Keratinocyte (primary cell): ENCODE results near the gene MTMR3. TPM values are rescaled to one million over a fixed set of nuclear protein-coding genes. Genes with fewer than 3 reads are reported as not detected.

Experiments used
- DNase-seq: peaks from one replicate; pipeline ENCODE4 v3.0.0-alpha.2; 2011; ENCODE audit warnings: low read depth, missing footprints, low spot score
- FAIRE-seq: peaks from 2 replicates; lab custom pipeline; 2011; peaks lifted over from hg19 to GRCh38; lab: Jason Lieb, UNC
- H2AFZ ChIP-seq: 2 replicates; pipeline ENCODE4 v1.6.0; 2012; ENCODE audit warnings: low read length, control low read depth, inconsistent platforms; ENCODE audit not compliant: control insufficient read depth
- H3K27ac ChIP-seq: 2 replicates; pipeline ENCODE4 v1.5.1; 2011; ENCODE audit warnings: low read length; ENCODE audit not compliant: control insufficient read depth, insufficient read depth
- H3K27me3 ChIP-seq: 3 replicates; pipeline ENCODE4 v1.6.0; 2011; ENCODE audit warnings: low read length; ENCODE audit not compliant: control insufficient read depth, insufficient read depth; ENCODE audit errors: extremely low read depth
- H3K36me3 ChIP-seq, 2 experiments: 2 replicates in 1 of 2; 3 replicates in 1 of 2; pipeline ENCODE4 v1.5.1; 2011; ENCODE audit warnings: low read length in 2 of 2, mild to moderate bottlenecking in 1 of 2; ENCODE audit not compliant: control insufficient read depth in 2 of 2, insufficient read depth in 2 of 2; ENCODE audit errors: extremely low read depth in 1 of 2
- H3K4me1 ChIP-seq: 3 replicates; pipeline ENCODE4 v1.5.1; 2011; ENCODE audit warnings: low read length; ENCODE audit not compliant: control insufficient read depth, insufficient read depth; ENCODE audit errors: extremely low read depth
- H3K4me2 ChIP-seq: 3 replicates; pipeline ENCODE4 v1.6.0; 2011; ENCODE audit warnings: low read depth, low read length; ENCODE audit not compliant: control insufficient read depth, insufficient read depth; ENCODE audit errors: extremely low read depth
- H3K4me3 ChIP-seq, 3 experiments: fragments of 200-600 bp in 1 of 3; sonication (generic) in 1 of 3; 2 replicates in 2 of 3; 3 replicates in 1 of 3; pipeline ENCODE4 v1.5.1; 2011 to 2016; ENCODE audit warnings: low read length in 3 of 3, mild to moderate bottlenecking in 3 of 3, control low read depth in 2 of 3, inconsistent platforms in 1 of 3, low read depth in 1 of 3, mixed read lengths in 1 of 3, mixed run types in 1 of 3, moderate library complexity in 1 of 3; ENCODE audit not compliant: control insufficient read depth in 2 of 3, insufficient read depth in 2 of 3; ENCODE audit errors: extremely low read depth in 1 of 3
- H3K79me2 ChIP-seq: 2 replicates; pipeline ENCODE4 v1.6.0; 2012; ENCODE audit warnings: low read length; ENCODE audit not compliant: control insufficient read depth, insufficient read depth
- H3K9ac ChIP-seq: 3 replicates; pipeline ENCODE4 v1.6.0; 2011; ENCODE audit warnings: low read length; ENCODE audit not compliant: control insufficient read depth, insufficient read depth; ENCODE audit errors: extremely low read depth
- H3K9me1 ChIP-seq: 3 replicates; pipeline ENCODE4 v1.6.0; 2011; ENCODE audit warnings: low read length; ENCODE audit not compliant: control insufficient read depth, insufficient read depth; ENCODE audit errors: extremely low read depth
- H3K9me3 ChIP-seq: 2 replicates; pipeline ENCODE4 v1.5.1; 2012; ENCODE audit warnings: low read depth, low read length; ENCODE audit not compliant: control insufficient read depth
- H4K20me1 ChIP-seq: 3 replicates; pipeline ENCODE4 v1.6.0; 2011; ENCODE audit warnings: low read length; ENCODE audit not compliant: control insufficient read depth, insufficient read depth; ENCODE audit errors: extremely low read depth
- EZH2 ChIP-seq: IDR thresholded peaks from one replicate; pipeline ENCODE4 v1.6.1; 2012; ENCODE audit warnings: inconsistent platforms, mild to moderate bottlenecking, low read length, moderate library complexity
- dilution Hi-C: fragments of 300-500 bp; cut with MboI; formaldehyde crosslinking; loops from one replicate; pipeline ENCODE4 v1.7.0; 2020; ENCODE audit warnings: low sequenced_read_pairs; ENCODE audit not compliant: extremely low pct_ligation_motif_present
- polyA plus RNA-seq, 5 experiments: library from polyadenylated mRNA; depleted of rRNA in 3 of 5; stranded (reverse) in 3 of 5; stranded (forward) in 1 of 5; unstranded in 1 of 5; fragments of >200 nt; gene quantifications; 1 replicate in 1 of 5; 2 replicates in 3 of 5; 3 replicates in 1 of 5; pipeline versions ENCODE4 v1.2.1 to v1.2.3, GENCODE V29; 2011 to 2012; ENCODE audit warnings: missing spikeins in 2 of 5, low read depth in 1 of 5, low replicate concordance in 1 of 5
- TF ChIP-seq, protein P1 (sequence below), 3 experiments: IDR thresholded peaks in 1 of 3; conservative IDR thresholded peaks in 1 of 3; optimal IDR thresholded peaks in 1 of 3; 2 replicates in 2 of 3; 3 replicates in 1 of 3; pipeline versions ENCODE3 to v1.5.1; 2011; ENCODE audit warnings: low read length in 3 of 3, mild to moderate bottlenecking in 3 of 3, moderate library complexity in 2 of 3, control low read depth in 1 of 3, inconsistent platforms in 1 of 3; ENCODE audit not compliant: insufficient read depth in 2 of 3; ENCODE audit errors: extremely low read depth in 1 of 3

MTMR3 gene
- polyA plus RNA-seq, 1 donor (not counting 4 experiments of a cell fraction or from before 2014, with no cell fraction given) = 16.5 TPM

DNA sequence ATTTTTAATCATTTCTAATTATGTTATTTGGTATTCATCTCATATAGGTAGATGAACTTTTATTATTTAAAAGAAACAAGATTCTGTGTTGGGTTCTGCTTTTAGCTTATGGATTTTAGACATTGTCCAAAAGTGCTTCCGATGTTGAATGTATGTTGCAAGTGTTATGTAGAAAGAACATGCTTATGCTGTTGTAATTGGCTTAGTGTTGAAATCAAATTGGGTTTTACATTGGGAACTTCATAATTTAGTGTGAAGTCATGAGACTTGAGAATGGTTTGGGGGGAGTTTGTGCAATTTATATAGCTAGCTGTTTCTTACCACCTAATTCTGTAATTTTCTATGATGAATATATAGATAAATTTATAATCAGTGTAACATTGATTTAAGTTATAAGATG lies 3.6 kb downstream of the MTMR3 start:
- DNase-seq (no peak), FAIRE-seq (no peak)
- no peak overlapping the region for H3K27ac ChIP-seq
- no peak overlapping the region for H2AFZ ChIP-seq
- H3K9me3 ChIP-seq = no peaks in the 10 kb centered on the region
- H4K20me1 ChIP-seq = no peaks in the 10 kb centered on the region
- H3K27me3 ChIP-seq = no peaks in the 10 kb centered on the region
- no peaks in the 10 kb centered on the region for H3K36me3 ChIP-seq
- peaks cover 20% of the 10 kb centered on the region for H3K4me1 ChIP-seq
- no peaks in the 10 kb centered on the region for H3K9me1 ChIP-seq
- TF ChIP-seq, protein P1, sequence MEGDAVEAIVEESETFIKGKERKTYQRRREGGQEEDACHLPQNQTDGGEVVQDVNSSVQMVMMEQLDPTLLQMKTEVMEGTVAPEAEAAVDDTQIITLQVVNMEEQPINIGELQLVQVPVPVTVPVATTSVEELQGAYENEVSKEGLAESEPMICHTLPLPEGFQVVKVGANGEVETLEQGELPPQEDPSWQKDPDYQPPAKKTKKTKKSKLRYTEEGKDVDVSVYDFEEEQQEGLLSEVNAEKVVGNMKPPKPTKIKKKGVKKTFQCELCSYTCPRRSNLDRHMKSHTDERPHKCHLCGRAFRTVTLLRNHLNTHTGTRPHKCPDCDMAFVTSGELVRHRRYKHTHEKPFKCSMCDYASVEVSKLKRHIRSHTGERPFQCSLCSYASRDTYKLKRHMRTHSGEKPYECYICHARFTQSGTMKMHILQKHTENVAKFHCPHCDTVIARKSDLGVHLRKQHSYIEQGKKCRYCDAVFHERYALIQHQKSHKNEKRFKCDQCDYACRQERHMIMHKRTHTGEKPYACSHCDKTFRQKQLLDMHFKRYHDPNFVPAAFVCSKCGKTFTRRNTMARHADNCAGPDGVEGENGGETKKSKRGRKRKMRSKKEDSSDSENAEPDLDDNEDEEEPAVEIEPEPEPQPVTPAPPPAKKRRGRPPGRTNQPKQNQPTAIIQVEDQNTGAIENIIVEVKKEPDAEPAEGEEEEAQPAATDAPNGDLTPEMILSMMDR (optimal IDR thresholded peaks at IDR 0.05 in 1 of 3, IDR thresholded peaks at IDR 0.05 in 1 of 3, conservative IDR thresholded peaks at IDR 0.05 in 1 of 3; ENCODE audit: extremely low read depth in 1 of 3, insufficient read depth in 2 of 3, low read length in 3 of 3) = no peak
- no peak for TF ChIP-seq EZH2
- no peak overlapping the region for H3K9ac ChIP-seq
- H3K4me3 ChIP-seq = no peak overlapping the region
- H3K79me2 ChIP-seq = peaks cover 77% of the 10 kb centered on the region
- H3K4me2 ChIP-seq = no peak overlapping the region
- dilution Hi-C loops = no loop called here

DNA sequence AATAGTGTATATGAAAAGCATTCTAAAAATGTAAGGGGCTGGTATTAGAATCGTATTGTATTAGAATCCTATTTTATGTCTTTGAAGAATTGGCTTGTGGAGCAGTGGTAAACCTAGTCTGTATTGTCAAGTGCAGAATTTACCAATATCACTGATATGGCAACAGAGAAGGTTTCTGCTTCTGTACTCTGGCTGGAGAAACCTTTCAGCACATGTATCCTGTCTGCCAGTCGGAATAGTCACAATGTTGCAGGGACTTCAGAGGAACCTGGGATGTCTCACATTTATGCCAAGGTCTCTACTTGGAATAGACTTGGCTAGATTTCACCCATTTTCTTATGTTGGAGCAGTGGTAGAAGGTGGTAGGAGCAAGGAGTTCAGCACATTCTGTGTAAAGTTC lies 4.4 kb downstream of the MTMR3 start:
- no peaks in the 10 kb centered on the region for H3K9me1 ChIP-seq
- no peak overlapping the region for H3K4me3 ChIP-seq
- no peaks in the 10 kb centered on the region for H3K27me3 ChIP-seq
- no peak overlapping the region for H3K4me2 ChIP-seq
- no peak overlapping the region for H3K9ac ChIP-seq
- dilution Hi-C loops = no loop called here
- no peaks in the 10 kb centered on the region for H3K9me3 ChIP-seq
- H4K20me1 ChIP-seq = no peaks in the 10 kb centered on the region
- no peak for FAIRE-seq
- TF ChIP-seq, protein P1 (optimal IDR thresholded peaks at IDR 0.05 in 1 of 3, IDR thresholded peaks at IDR 0.05 in 1 of 3, conservative IDR thresholded peaks at IDR 0.05 in 1 of 3; ENCODE audit: extremely low read depth in 1 of 3, insufficient read depth in 2 of 3, low read length in 3 of 3) = no peak
- TF ChIP-seq EZH2 = no peak
- H2AFZ ChIP-seq = no peak overlapping the region
- no peak for DNase-seq
- H3K27ac ChIP-seq = no peak overlapping the region
- peaks cover 84% of the 10 kb centered on the region for H3K79me2 ChIP-seq
- no peaks in the 10 kb centered on the region for H3K36me3 ChIP-seq
- H3K4me1 ChIP-seq = peaks cover 20% of the 10 kb centered on the region
